Panc1 (cell line): ENCODE results near the gene RAPGEF1. TPM values are rescaled to one million over a fixed set of nuclear protein-coding genes. Genes with fewer than 3 reads are reported as not detected.

Experiments
- ATAC-seq: fragments of 200-7000 bp; cut with Tn5 transposase; 2 replicates; pipeline ENCODE4 v1.9.1; 2020; ENCODE audit warnings: mild to moderate bottlenecking, moderate library complexity
- BruUV-seq: library from RNA; stranded (reverse); fragments of 400-500 nt; replicated peaks from 2 replicates; lab custom pipeline; 2021; lab: Mats Ljungman, UMichigan
- CTCF ChIA-PET: fragments of 300-600 bp; sonication (Branson Sonifier 250); formaldehyde crosslinking; loops from one replicate; lab custom pipeline; 2022; ENCODE audit warnings: antibody characterized with exemption; lab: Charles Lee
- POLR2A ChIA-PET: fragments of 300-600 bp; sonication (Branson Sonifier 250); formaldehyde crosslinking; loops from one replicate; lab custom pipeline; 2022; ENCODE audit warnings: antibody characterized with exemption; lab: Charles Lee
- DNase-seq: peaks from one replicate; pipeline ENCODE4 v3.0.0-alpha.2; 2010; ENCODE audit warnings: low read depth, low spot score
- H3K27ac ChIP-seq: 2 replicates; pipeline ENCODE4 v1.5.1; 2011; ENCODE audit warnings: mild to moderate bottlenecking, low read length, inconsistent platforms
- H3K27me3 ChIP-seq: fragments of 200-500 bp; sonication (Bioruptor generic); 2 replicates; pipeline ENCODE4 v1.6.0; 2014; ENCODE audit warnings: low read length, inconsistent platforms; ENCODE audit not compliant: control insufficient read depth, insufficient read depth
- H3K36me3 ChIP-seq: fragments of 200-500 bp; sonication (Bioruptor generic); 2 replicates; pipeline ENCODE4 v1.5.1; 2014; ENCODE audit warnings: inconsistent platforms, mild to moderate bottlenecking, low read length, moderate library complexity; ENCODE audit not compliant: control insufficient read depth, insufficient read depth
- H3K4me1 ChIP-seq: 2 replicates; pipeline ENCODE4 v1.5.1; 2011; ENCODE audit warnings: inconsistent platforms, mild to moderate bottlenecking, low read length, moderate library complexity; ENCODE audit not compliant: control insufficient read depth, insufficient read depth
- H3K4me3 ChIP-seq, 2 experiments: 2 replicates each; pipeline ENCODE4 v1.5.1; 2011 to 2012; ENCODE audit warnings: low read depth in 2 of 2, low read length in 2 of 2, mild to moderate bottlenecking in 2 of 2, inconsistent platforms in 1 of 2, moderate library complexity in 1 of 2
- H3K9me3 ChIP-seq: fragments of 200-500 bp; sonication (Bioruptor generic); 2 replicates; pipeline ENCODE4 v1.5.1; 2014; ENCODE audit warnings: low read depth, mild to moderate bottlenecking, inconsistent platforms, low read length, moderate library complexity; ENCODE audit not compliant: control insufficient read depth, insufficient read depth
- CTCF ChIP-seq: fragments of 450-650 bp; IDR thresholded peaks from 2 replicates; pipeline ENCODE4 v1.5.1; 2017; ENCODE audit warnings: mild to moderate bottlenecking
- POLR2AphosphoS5 ChIP-seq: IDR thresholded peaks from 2 replicates; pipeline ENCODE4 v1.6.1; 2012; ENCODE audit warnings: mild to moderate bottlenecking, low read depth, low read length, moderate library complexity
- REST ChIP-seq, 2 experiments: IDR thresholded peaks; 2 replicates each; pipeline ENCODE4 v1.6.1; 2011 to 2012; ENCODE audit warnings: low read depth in 2 of 2, control low read depth in 1 of 2, low read length in 1 of 2, mild to moderate bottlenecking in 1 of 2, moderate library complexity in 1 of 2; ENCODE audit not compliant: insufficient read depth in 1 of 2
- SIN3A ChIP-seq: IDR thresholded peaks from 2 replicates; pipeline ENCODE4 v1.6.1; 2012; ENCODE audit warnings: low read depth, mild to moderate bottlenecking, low read length, moderate library complexity, borderline replicate concordance; ENCODE audit not compliant: insufficient read depth
- TCF7L2 ChIP-seq: IDR thresholded peaks from 2 replicates; pipeline ENCODE4 v1.6.1; 2011; ENCODE audit warnings: mild to moderate bottlenecking, low read depth, low read length, inconsistent platforms
- in situ Hi-C: cut with HindIII; loops from 2 replicates; pipeline ENCODE4 v1.10.0; 2016; ENCODE audit warnings: low sequenced_read_pairs, low pct_unique_long_range_greater_than_20kb
- intact Hi-C: fragments of 100-400 bp; cut with micrococcal nuclease; formaldehyde crosslinking; loops from one replicate; pipeline ENCODE4 v1.10.0; 2022; ENCODE audit not compliant: unreplicated experiment
- total RNA-seq: library from RNA; stranded (reverse); gene quantifications from one replicate; pipeline ENCODE4 v1.2.1, GENCODE V29; 2021; ENCODE audit not compliant: unreplicated experiment

RAPGEF1 gene
- total RNA-seq, 1 experiment from 2014 or later = 86.8 TPM

GRCh38 chr9:131530920-131531832 lies 208.7 kb downstream of the RAPGEF1 start, which contains the start of gene UCK1:
Gene UCK1, minus strand, starts transcription at chr9:131531263. Its CDS starts 89 bp downstream, at chr9:131531174.
- H3K36me3 ChIP-seq = no peaks in the 10 kb centered on the region
- CTCF ChIA-PET = no interaction called here
- H3K9me3 ChIP-seq = no peaks in the 10 kb centered on the region
- POLR2A ChIA-PET = no interaction called here
- in situ Hi-C loops = no loop called here
- BruUV-seq = no TSS peak
- peak within 1 kb of the TSS; percentile 69 for H3K27ac ChIP-seq
- peak within 1 kb of the TSS; percentile 66 to 68 for H3K4me3 ChIP-seq
- peaks cover 11% of the 10 kb centered on the region for H3K4me1 ChIP-seq
- no peaks in the 10 kb centered on the region for H3K27me3 ChIP-seq
- TF ChIP-seq REST (IDR thresholded peaks at IDR 0.05; ENCODE audit: insufficient read depth in 1 of 2, low read depth in 2 of 2, low read length in 1 of 2) (0 out of 4 replicates have a peak, but pooled peaks of 1 of the 2 experiments have one; percentile 30), TCF7L2 (no peak), POLR2AphosphoS5 (0 out of 2 replicates have a peak, but pooled peaks have one; percentile 40), SIN3A (no peak), CTCF (no peak)
- no peak for DNase-seq
- intact Hi-C loops = no loop called here
- peak; percentile 94 for ATAC-seq

GRCh38 chr9:131530546-131530919 lies 209.3 kb downstream of the RAPGEF1 start:
- H3K9me3 ChIP-seq = no peaks in the 10 kb centered on the region
- BruUV-seq = no TSS peak
- H3K36me3 ChIP-seq = no peaks in the 10 kb centered on the region
- no peaks in the 10 kb centered on the region for H3K27me3 ChIP-seq
- H3K4me3 ChIP-seq = peak overlapping the region; percentile 66 to 68
- ATAC-seq = peak; percentile 54
- H3K27ac ChIP-seq = peak overlapping the region; percentile 69
- ChIA-PET POLR2A (no interaction called here), CTCF (no interaction called here)
- no peak for DNase-seq
- H3K4me1 ChIP-seq = peaks cover 11% of the 10 kb centered on the region
- intact Hi-C loops = no loop called here
- in situ Hi-C loops = no loop called here
- TF ChIP-seq POLR2AphosphoS5 (no peak), CTCF (no peak; the same call in 1 of the 2 replicates), TCF7L2 (no peak), SIN3A (no peak), REST (IDR thresholded peaks at IDR 0.05; ENCODE audit: insufficient read depth in 1 of 2, low read depth in 2 of 2, low read length in 1 of 2) (no peak)
